Dedifferentiated amniotic fluid mesenchymal stem cell (primary cell): ENCODE results near the gene NXPE3.
"Not testable (repeated sequence)": the region's sequence is repeated elsewhere in the genome, so short reads cannot be mapped to it uniquely, and the experiment has no call there.

Experiments
- DNase-seq: peaks from one replicate; pipeline ENCODE4 v3.0.0-alpha.2; 2016; ENCODE audit errors: extremely low spot score

The NXPE3 gene

GRCh38 chr3:101779047-101779821 lies at the start of gene NXPE3:
Gene NXPE3 (plus strand): TSS chr3:101779211. CDS start chr3:101785597, 6,386 bp downstream.
- peak; percentile 76 for DNase-seq

DNA sequence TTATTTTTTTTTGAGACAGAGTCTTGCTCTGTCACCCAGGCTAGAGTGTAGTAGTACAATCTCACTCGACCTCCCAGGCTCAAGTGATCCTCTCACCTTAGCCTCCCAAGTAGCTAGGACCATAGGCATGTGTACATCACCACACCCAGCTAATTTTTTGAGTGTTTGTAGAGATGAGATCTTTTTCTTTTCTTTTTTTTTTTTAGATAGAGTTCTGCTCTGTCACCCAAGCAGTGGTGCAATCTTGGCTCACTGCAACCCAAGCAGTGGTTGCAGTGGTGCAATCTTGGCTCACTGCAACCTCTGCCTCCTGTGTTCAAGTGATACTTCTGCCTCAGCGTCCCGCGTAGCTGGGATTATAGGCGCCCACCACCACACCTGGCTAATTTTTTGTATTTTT lies 49.4 kb upstream of the NXPE3 start:
- no peak for DNase-seq

DNA sequence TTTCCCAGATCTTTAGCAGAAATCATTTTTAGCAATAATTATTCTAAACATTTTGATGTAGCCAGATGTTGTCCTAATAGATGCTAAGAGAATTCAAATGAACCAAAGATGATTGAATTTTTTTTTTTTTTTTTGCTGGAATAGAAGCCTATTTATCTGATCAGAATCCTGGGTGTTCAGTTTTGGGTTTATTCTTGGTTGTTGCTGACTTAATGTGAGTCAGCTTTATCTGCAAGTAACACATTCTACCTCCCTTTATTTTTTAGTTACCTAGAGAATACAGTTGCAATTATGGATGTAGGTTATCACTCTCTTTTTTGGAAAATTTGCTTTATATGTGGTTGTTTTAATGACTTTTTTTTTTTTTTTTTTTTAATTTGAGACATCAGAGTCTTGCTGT lies 48.2 kb upstream of the NXPE3 start:
- DNase-seq = no peak

- DNase-seq = no peak
Measured at GRCh38 chr3:101732240-101732641, 46.8 kb upstream of the NXPE3 start.

DNA sequence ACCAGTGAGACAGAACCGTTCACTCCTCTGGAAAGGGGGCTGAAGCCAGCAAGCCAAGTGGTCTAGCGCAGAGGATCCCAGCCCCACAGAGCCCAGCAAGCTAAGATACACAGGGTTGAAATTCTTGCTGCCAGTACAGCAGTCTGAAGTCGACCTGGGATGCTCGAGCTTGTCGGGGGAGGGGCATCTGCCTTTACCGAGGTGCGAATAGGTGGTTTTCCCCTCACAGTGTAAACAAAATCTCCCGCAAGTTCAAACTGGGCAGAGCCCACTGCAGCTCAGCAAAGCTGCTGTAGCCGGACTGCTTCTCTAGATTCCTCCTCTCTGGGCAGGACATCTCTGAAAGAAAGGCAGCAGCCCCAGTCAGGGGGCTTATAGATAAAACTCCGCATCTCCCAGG lies 43.2 kb upstream of the NXPE3 start:
- no peak for DNase-seq

DNA sequence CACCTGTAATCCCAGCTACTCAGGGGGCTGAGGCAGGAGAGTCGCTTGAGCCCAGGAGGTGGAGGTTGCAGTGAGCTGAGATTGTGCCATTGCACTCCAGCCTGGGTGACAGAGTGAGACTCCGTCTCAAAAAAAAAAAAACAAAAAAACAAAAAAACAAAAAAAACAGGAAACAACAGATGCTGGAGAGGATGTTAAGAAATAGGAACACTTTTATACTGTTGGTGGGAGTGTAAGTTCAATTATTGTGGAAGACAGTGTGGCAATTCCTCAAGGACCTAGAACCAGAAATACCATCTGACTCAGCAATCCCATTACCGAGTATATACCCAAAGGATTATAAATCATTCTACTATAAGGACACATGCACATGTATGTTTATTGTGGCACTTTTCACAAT lies 37.1 kb upstream of the NXPE3 start:
- DNase-seq = not testable (repeated sequence)

DNA sequence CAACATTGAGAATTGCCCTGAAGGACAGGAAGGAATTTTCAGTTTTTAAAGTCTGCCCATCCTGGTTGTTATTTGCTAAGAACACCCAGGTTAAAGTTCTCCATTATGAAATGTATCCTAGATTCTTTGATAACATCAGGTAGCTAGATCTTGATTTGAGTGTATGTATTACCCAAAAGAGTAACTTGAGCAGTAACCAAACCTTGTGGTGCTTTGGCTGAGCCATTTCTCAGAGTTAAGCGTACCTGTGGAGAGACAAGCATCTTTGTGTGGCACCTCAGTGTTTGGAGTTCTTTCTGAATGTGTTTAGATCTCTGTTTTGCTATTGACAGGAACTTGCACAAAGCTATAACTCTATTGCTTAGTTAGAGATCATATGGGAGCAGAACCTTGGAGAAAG lies 34.2 kb upstream of the NXPE3 start:
- DNase-seq = no peak

DNA sequence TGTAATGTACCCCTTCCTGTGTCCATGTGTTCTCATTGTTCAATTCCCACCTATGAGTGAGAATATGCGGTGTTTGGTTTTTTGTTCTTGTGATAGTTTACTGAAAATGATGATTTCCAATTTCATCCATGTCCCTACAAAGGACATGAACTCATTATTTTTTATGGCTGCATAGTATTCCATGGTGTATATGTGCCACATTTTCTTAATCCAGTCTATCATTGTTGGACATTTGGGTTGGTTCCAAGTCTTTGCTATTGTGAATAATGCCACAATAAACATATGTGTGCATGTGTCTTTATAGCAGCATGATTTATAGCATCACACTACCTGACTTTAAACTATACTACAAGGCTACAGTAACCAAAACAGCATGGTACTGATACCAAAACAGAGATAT lies 33.1 kb upstream of the NXPE3 start:
- DNase-seq = not testable (repeated sequence)

- not testable (repeated sequence) for DNase-seq
Measured at GRCh38 chr3:101753386-101754113, 25.5 kb upstream of the NXPE3 start.

DNA sequence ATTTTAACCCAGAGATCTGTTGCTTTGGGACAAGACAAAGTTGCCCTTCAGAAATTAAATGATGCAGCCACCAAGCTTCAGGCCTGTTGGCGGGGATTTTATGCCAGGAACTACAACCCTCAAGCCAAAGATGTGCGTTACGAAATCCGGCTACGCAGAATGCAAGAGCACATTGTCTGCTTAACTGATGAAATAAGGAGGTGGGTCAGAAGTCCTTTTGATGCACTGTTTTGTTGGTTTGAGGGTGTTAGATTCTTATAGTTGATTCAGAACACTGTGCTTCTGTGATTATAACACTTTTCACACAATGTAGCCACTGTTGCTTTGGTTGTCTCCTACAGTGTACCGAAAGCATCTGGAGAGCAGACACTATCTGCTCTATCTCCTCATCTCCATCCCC lies 20.8 kb upstream of the NXPE3 start:
- DNase-seq = no peak

DNA sequence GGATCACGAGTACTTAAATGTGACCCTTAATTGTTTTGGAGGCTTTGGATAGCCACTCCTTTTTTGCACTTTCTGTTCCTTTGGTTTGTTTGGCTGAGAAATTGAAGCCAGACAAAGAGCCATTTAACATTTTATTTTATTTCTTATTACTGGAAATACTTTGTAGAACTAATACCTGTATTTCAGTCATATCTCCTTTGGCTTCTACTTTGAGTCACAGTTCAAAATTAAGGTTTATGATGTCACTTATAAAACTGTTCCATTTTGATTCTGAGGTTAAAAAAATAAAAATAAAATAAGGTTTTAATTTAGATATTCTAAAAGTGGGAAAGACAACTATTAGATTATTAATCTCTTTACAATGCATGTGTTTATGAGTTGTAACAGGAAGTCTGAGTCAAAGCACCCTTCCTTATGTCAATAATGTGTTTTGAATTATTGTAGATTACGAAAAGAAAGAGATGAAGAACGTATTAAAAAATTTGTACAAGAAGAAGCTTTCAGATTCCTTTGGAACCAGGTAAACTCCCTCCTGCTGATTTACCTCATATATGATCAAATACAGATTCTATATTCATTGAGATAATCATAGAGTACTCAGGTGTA lies 16.9 kb upstream of the NXPE3 start:
- no peak for DNase-seq

- not testable (repeated sequence) for DNase-seq
Measured at GRCh38 chr3:101777745-101778281, 1.2 kb upstream of the NXPE3 start.

DNA sequence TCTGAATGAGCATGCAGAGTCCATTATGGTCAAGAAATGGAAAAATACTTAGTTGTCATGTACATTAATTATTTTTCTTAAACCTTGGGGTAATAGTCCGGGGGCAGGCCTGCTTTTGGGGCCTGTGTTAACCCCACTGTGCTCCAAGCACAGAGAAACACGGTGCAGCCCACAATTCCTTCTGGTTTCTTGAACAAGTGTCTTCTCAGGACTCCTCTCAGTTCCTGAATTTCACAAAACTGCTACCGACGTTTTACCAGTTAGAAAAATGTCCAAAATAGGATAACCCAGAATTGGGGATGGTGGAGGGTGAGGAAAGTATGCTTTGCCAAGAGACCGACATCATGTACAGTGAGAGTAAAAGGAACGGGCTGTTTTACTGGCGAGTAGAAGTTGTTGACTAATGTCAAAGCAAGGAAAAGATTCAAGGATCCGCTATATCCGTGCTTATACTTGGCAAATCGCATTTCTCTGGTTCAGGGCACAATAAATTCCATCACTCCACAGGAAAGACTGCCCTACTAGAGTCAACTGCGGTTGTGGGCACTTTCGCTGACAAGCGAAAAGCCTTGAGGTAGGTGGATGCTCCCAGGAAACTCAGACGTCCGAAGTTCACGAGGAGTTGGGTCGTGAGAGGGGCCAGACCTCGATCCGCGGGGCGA lies 495 bp upstream of the NXPE3 start:
- no peak for DNase-seq

GRCh38 chr3:101779822-101780381 lies 891 bp downstream of the NXPE3 start:
- peak; percentile 26 for DNase-seq

DNA sequence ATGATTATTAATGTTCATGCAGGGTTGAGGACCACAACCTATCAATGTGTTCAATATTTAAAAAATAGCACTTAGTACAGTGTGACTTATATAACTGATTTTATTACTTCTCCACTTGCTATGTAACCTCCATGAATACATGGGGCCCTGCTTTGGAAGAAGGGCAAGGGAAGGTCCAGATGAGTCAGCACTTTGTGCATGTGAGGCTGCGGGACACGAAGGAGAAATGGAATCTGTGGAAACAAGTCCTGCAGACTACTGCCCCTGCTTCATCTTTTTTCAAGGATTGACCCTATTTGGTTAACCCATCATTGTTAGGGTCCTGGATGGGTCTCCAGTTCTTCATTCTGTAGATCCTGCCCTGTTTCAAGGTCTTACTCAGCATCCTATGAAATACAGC lies 1.6 kb downstream of the NXPE3 start:
- peak; percentile 68 for DNase-seq

- DNase-seq = peak; percentile 19
Measured at GRCh38 chr3:101781166-101781565, 2.2 kb downstream of the NXPE3 start.

GRCh38 chr3:101784855-101785613 lies 6.0 kb downstream of the NXPE3 start:
- no peak for DNase-seq

- no peak for DNase-seq
Measured at GRCh38 chr3:101791778-101792177, 12.8 kb downstream of the NXPE3 start.

- DNase-seq = no peak
Measured at GRCh38 chr3:101796077-101796680, 17.2 kb downstream of the NXPE3 start.

GRCh38 chr3:101801174-101801573 lies 22.2 kb downstream of the NXPE3 start:
- no peak for DNase-seq
